NK-92 (cell line): ENCODE measurements around the gene CLPSL2.

ENCODE experiments used
- DNase-seq: peaks from one replicate; lab custom pipeline; 2025; ENCODE audit not compliant: unreplicated experiment; lab: John Stamatoyannopoulos, UW

The CLPSL2 gene

DNA sequence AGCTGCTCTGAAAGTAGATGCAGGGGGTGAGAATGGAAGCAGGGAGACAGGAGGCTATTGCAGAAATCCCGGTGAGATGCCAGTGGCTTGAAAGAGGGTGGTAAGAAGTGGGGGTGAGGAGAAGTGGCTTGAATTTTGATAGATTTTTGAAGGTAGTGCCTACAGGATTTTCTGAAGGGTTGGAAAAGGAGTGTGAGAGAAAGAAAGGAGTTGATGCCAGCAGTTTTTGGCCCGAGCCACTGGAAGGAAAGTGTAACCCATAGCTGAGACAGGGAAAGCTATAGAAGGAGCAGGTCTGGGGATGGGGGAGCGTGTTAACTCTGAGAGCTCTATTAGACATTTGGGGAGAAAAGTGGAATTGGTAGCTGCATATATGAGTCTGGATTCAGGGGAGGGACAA, 29.9 kb upstream of the CLPSL2 start:
- no peak for DNase-seq

DNA sequence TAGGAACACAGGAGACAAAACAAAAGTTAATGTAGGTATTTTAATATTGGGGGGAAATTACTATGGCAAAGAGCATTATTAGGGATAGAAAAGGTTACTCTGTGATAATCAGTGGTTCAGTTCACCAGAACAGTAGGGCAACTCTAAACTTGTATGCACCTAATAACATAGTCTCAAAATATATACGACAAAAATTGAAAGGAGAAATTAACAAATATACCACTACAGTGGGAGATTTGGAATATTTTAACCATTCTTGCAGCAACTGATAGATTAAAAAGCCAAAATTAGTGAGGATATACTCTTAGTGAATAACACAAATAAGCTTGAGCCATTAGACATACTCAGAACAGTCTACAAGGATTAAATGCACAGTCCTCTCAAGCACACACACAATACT, 28.5 kb upstream of the CLPSL2 start:
- DNase-seq = no peak

DNA sequence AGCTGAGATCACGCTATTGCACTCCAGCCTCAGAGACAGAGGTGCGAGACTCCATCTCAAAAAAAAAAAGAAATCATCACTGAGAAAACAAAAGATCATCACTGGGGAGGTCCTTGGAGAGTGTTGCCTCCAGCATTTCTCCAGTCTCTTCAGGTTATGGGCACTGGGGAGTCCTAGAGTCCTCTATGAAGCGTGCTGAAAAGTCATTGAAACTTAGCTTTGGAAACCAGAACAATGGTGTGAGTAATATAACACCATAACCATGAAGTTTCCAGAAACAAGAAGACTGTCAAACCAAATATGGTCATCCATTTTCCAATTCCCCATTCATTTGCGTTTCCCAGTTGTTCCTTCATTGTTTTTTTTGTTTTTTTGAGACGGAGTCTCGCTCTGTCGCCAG, 25.8 kb upstream of the CLPSL2 start:
- no peak for DNase-seq

DNA sequence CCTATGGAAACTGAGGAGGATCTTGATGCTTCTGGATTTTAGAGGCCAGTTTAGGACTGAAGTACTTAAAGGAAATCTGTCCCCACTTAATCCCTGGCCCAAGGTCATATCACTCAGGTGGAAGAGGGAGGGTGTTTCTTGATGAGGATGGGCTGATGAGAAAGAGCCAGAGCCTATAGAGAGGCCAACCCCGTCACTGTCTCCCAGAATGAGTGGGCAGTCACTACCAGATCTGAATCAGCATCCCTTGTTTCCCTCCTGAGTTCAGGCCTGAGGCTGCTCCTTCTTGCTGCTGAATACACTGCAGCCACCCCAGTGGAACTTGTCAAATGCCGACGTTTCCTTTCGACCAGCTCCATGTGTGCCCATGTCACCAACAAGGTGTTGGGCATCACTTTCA, 24.8 kb upstream of the CLPSL2 start:
- DNase-seq = no peak

DNA sequence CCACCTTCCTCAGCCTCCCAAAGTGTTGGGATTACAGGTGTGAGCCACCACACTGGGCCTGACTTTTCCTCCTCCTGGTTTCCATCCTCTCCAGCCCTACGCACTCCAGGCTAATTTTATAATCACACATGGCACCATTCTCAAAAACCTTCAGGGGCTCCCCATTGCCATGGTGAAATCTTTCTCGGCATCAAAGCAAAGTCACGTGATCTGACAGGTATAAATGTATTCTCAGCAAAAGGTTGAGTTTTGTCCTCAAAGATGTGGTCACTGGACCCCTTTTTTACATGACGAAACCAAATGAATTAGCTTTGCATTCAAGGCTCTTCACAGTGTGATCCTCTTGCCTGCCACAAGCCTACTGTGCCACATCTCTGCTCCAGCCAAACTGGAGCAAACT, 24.1 kb upstream of the CLPSL2 start:
- DNase-seq = no peak

DNA sequence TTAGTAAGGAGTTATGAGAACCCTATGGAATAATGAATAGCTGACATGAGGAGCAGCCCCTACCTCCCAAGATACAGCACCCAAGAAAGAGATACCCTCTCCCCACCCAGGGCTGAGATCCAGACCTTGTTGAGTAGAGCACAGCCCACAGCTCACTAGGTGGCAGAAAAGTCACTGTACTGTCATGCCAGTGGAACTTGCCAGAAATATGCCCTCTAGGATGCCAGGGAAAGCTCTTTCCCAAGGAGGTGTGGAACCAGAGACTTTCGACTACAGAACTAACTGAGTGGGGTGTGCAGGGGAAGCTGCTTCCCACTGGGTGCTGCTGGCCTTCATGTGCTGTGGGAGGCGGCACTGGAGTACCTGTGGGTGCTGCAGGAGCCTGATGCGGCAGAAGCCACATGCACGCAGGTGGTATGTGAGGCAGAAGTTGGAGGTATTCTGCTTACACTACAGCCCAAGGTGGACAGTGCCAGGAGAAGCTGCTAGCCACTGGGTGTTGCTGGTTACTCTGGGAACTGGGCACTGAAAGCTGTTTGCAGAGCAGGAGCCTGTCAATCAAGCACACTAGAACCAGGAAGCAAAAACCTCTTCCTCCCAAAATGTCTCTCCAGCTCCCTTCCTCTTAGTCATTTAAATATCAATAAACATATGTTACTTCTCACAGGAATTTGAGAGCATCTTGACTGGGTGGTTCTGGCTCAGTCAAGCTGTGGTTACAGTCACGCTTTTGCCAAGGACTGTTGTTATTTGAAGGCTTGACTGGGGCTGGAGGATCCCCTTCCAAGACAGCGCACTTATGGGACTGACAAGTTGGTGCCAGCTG, 21.7 kb upstream of the CLPSL2 start:
- DNase-seq = no peak

DNA sequence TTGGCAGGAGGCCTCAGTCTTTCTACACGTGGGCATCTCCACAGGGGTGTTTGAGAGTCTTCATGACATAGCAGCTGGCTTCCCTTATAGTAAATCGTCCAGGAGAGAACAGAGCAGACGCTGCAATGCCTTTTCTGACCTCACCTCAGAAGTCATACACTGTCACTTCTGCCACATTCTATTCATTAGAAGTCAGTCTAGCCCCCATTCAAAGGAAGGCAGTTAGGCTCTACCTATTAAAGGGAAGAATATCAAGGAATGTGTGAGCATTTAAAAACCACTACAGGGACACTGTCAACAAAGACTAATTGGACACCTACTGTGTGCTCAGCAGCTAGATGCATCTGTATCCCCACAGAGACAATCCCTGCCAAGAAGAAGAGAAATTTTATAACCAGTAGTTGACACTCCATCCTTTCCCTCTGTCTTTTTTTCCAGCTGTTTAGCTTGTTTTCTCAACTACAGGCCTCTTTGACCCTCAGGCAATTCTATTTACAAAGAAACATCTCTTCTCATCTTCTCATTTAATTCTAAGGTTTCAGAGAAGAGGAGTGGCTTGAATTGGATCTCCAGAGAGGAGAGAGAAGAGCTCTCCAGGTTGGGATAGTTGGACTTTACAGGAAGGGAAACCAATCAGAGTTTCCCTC, 21.0 kb upstream of the CLPSL2 start:
- no peak for DNase-seq

DNA sequence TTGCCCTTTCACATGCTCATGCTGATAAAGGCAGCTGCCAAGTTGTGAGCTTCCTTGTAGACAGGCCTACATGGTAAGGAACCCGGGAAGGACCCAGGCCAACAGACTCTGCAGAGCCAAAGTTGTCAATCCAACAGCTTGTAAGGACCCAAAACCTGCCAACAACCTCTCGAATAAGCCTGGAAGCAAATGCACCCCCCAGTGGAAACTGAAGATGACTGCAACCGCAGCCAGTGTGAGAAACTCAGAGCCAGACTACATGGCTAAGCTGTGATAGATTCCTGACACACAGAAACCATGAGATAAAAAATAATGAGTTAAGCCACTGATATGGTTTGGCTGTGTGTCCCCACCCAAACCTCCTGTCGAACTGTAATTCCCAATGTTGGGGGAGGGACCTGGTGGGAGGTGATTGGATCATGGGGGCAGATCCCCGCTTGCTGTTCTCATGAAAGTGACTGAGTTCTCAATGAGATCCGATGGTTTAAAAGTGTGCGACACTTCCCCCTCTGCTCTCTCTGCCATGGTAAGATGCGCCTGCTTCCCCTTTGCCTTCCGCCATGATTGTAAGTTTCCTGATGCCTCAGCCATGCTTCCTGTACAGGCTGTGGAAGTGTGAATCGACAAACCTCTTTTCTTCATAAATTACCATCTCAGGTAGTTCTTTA, 18.8 kb upstream of the CLPSL2 start:
- DNase-seq = no peak

DNA sequence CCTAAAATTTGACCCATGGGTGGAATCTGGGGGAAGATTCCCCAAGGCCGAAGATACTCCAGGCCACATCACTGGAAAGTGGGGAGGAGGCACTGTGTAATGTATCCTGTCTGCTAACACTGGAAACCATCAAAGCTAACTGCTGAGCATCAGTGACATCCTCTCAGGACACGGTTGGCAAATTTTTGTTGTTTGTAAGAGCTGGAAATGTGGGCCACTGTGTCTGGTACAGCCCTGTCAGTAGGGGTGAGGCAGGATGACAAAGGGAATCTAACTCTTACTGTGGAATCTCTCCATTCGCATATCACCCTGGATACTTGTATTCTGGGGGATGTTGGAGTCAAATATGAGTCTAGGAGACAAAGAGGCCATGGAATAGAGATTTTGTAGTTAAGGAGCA, 17.0 kb upstream of the CLPSL2 start:
- DNase-seq = no peak

DNA sequence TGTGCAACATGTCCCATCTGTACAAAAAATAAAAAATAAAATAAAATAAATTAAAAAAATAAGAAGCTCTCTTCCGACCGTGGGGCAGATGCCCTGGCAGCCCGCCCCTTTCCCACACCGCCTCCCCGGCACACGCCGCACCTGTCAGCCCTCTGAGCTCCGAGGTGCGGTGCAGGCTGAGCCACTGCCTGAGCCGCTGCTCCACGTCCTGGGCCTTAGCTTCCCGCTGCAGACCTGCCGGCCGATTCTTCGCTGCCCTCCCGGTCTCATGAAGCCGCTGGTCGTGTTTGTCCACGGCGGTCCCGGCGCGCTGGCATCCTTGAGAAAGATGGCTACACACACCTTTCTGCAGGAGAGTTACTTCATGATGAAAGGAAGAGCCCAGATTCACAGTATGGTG, 10.7 kb upstream of the CLPSL2 start:
- no peak for DNase-seq

DNA sequence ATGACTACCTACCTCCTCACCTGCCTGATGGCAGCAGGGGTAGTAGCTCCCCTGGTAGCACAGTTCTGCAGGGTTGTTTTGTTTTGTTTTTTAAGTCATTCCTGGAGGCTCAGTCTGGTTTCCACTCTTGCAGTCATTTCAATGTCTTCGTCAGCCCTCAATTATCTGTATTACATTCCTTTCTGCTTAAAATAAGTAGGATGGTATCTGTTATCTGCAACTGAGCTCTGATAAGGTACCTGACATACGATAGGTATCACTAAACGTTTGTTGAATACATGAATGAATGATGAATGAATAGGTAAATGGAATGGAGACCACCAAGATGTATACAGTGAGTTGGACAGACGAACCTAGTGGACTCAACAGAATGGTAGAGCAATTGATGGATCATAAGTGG, 7.2 kb upstream of the CLPSL2 start:
- no peak for DNase-seq

DNA sequence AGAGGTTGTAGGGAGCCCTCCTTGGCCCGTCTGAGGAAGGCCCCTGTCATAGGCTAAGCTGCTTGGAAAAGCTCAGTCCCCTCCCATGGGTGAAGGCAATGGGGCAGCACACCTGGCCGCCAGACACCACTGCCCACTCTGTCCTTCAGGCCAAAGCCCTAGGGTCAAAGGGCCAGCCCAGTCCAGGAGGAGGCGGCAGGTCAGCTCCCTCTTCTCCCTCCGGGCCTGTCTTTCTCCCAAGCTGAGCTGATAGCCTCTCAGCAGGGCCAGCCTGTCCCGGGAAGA, 5.1 kb upstream of the CLPSL2 start:
- DNase-seq = no peak

DNA sequence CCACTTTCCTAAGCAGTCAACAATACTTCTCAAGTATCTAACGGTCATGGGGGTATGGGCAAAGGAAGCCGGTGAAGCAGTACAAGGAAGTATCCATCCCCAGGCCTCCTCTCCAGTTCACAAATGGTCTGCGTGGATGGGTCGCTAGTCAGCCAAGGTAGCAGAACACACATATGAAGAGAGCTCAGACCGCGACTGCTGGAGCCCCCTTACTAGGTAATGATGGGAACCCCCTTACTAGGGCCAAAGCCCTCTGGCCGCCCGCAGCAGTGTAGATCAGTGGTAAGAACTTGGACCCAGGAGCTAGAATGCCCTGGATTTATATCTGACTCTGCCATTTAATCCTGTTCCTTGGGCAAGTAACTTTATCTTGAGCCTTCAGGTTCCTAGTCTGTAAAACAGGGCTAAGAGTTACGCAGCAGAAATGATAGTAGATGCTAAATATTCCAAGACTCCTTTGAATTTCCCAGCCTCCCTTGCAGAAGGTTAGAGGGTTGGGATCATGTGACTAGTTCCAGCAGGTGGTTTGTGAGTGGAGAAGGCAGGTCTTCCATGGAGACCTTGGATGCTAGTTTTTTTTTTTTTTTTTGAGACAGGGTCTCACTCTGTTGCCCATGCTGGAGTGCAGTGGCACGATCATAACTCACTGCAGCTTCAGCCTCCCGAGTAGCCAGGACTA, 2.1 kb upstream of the CLPSL2 start:
- DNase-seq = no peak

DNA sequence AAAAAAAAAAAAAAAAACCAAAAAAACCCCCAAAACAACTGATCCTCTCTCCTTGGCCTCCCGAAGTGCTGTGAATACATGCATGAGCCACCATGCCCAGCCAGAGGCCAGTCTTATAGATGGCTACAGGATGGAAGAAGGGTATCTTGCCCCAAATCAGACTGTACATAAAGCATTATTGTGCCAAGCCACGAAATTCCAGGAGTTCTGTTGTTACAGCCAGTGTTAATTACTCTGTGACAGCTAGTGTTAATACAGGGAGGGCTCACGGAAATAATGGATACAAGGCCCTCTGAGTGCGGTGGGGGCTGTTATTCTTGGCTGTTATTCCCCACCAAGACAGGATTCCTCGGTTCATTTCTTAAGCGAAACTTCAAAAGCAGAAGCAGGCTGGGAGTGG, 1.4 kb upstream of the CLPSL2 start:
- DNase-seq = no peak

DNA sequence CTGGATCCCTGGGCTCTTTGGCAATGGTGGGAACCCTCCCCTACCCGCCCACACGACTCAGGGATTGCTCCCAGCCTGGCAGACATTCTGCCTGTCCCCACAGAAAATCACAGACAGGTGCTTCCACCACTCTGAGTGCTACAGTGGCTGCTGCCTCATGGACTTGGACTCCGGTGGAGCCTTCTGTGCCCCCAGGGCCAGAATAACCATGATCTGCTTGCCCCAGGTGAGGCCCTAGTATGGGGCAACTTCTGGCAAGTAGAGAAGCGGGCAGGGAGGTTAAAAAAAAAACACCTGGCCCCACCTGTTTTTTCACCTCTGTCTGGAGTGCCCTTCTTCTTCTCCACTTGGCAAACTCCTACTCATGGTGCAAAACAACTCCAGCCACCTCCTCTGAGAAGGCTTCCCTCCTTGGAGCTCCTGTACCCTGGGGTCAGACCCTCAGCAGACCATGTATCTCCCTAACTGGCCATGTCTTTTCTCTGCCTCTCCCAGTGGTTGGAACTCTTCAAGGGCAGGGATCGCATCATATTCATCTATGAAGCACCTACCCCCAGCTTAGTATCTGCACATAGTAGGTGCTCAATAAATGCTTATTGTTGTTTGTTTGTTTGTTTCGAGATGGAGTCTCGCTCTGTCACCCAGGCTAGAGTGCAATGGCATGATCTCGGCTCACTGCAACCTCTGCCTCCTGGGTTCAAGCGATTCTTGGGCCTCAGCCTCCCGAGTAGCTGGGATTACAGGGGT, 1.1 kb downstream of the CLPSL2 start:
- no peak for DNase-seq

DNA sequence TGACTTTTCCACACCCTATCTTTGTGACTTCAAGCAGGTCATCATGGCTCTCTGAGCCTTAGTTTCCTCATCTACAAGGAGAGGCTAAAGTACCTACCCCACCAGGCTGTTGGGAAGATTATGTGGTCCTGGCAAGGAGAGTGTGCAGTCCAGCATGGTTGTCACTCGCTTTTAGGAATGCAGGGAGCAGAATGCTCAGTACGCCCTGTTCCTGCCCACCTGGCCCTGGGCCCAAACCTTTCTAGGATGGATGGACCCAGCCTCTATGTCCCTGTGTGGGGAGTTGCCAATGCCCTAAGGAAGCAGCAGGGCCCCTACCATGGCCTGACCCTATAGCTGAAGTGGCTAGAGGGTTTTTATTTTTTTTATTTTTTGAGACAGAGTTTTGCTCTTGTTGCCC, 2.0 kb downstream of the CLPSL2 start:
- no peak for DNase-seq

DNA sequence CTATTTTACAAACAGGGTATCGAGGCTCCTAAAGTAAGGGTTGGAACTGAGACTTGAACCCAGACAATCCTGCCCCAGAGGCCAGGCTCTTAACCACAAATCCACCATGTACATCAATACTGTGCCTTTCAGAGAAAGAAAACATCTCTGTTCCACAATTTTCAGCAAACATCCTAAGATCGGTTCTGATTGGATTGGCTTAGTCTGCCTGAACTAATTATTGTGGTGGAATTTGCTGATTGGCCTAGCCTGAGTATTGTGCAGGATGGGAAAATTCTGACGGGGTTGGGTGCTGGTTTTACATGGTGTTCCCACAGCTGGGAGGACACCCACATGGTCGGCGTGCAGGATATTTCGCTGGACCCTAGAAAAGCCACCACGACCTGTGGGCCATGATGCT, 4.3 kb downstream of the CLPSL2 start, which contains the start of gene CLPSL1:
CLPSL1 (plus strand) TSS at position 301 of the 400 bp plus-strand sequence; CDS start at position 393, 92 bp downstream.
- DNase-seq = no peak

DNA sequence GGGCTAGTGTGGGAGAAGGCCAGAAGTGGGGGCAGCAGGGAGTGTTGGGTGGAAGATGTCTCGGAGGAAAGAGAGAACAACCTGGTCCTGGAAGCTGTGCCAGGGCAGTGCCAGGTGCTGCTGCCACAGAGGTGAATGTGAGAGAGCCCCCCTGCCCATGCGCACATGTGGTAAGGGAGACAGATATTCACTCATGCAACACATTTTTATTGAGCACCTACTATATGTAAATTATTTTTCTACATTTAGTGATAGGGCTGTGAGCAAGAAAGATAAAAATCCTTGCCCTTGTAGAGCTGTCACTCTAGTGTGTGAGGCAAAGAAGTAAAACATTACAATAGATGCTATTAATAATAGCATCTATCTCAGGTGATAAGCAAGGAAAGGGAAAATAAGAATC, 4.9 kb downstream of the CLPSL2 start:
- no peak for DNase-seq

DNA sequence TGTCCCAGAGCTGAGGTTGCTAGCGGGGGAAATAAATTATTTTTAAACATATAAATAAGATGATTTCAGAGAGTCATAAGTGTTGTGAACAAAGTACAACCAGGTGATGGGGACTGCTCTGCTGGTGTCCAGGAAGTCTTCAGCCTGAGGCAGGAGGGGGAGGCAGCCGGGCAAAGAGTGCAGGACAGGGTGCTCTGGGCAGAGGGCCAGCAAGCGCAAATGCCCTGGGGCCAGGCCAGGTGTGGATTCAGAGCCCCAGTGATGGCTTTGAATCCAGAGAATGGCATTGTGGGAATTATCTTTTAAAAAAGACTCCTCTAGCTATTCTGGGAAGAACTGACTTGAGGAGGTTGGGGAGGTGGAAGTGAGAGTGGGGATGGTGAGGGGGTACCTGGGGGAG, 6.0 kb downstream of the CLPSL2 start:
- no peak for DNase-seq

DNA sequence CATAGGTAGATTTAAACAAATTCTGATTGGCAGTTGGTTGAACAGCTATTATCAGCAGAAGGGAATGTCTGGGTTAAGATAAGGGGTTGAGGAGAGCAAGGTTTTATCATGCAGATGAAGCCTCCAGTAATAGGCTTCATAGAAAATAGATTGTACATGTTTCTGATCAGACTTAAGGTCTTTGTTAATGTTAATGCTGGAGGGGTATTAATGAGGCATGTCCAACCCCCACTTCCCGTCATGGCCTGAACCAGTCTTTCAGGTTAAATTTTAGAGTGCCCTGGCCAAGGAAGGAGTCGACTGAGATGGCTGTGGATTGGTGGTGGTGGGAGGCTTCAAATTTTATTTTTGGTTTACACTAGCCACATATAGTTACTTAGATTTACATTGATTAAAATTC, 7.8 kb downstream of the CLPSL2 start:
- no peak for DNase-seq

DNA sequence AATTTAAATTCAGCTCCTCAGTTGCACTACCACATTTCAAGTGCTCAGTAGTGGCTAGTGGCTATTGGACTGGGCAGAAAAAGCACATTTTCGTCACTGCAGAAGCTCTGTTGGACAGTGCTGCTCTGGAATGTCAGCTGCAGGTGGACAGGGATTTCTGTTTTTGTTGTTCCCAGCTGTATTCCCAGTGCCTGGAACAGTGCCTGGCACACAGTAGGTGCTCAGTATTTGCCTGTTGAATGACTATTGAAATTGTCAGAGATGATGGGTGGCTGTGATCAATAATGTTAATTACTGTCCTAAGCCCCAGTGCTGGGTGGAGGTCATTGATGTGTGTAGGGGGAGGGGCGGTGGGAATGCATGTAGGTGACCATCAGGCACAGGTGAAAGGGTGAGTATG, 9.9 kb downstream of the CLPSL2 start:
- DNase-seq = no peak
